Right cardiac atrium (tissue), 5 donors: ENCODE measurements around the gene HOXB8. TPM values are rescaled to one million over a fixed set of nuclear protein-coding genes. Genes with fewer than 3 reads are reported as not detected.

Experiments used
- ATAC-seq, 2 donors: fragments of 200-7000 bp; cut with Tn5 transposase; one replicate each; pipeline versions ENCODE4 v1.8.0 to v1.9.1; 2020; ENCODE audit warnings: moderate library complexity in 2 of 2, mild to moderate bottlenecking in 1 of 2
- DNase-seq, 3 donors: peaks; one replicate each; pipeline ENCODE4 v3.0.0-alpha.2; 2020
- H3K27ac ChIP-seq: one replicate; pipeline ENCODE4 v1.5.1; 2013; ENCODE audit warnings: mild to moderate bottlenecking, low read length, control low read depth, moderate library complexity
- H3K27me3 ChIP-seq: one replicate; pipeline ENCODE4 v1.6.1; 2013; ENCODE audit not compliant: control insufficient read depth, insufficient read depth
- H3K4me1 ChIP-seq: one replicate; pipeline ENCODE4 v1.6.1; 2013; ENCODE audit warnings: low read length; ENCODE audit not compliant: control insufficient read depth, insufficient read depth
- H3K4me3 ChIP-seq: one replicate; pipeline ENCODE4 v1.5.1; 2013; ENCODE audit warnings: low read length, control low read depth
- H3K9me3 ChIP-seq: one replicate; pipeline ENCODE4 v1.6.1; 2013; ENCODE audit warnings: low read length; ENCODE audit not compliant: control insufficient read depth
- WGBS: extraction: QIAGEN DNeasy Blood & Tissue Kit; methylation state at CpG from one replicate; pipeline ENCODE4 v1.1.7; 2013; 5-methylcytosine and 5-hydroxymethylcytosine counted together
- intact Hi-C, 4 donors: fragments of 100-400 bp; cut with DNase I; formaldehyde crosslinking; loops; one replicate each; pipeline versions ENCODE4 v1.11.0 to v1.14.0; 2022 to 2023
- long read RNA-seq, 4 donors: library from polyadenylated mRNA; unstranded; transcript quantifications; one replicate each; pipeline ENCODE4 v2.0.0, GENCODE V29; 2020 to 2021
- polyA plus RNA-seq: library from polyadenylated mRNA; stranded (reverse); fragments of 200-250 nt; gene quantifications from one replicate; pipeline ENCODE4 v1.2.3, GENCODE V29; 2013
- total RNA-seq, 4 donors: library from RNA; stranded (reverse); fragmentation: NEBNext Ultra II Directional; extraction: Animal tissue kit (Norgen Biotek cat#: 25700); gene quantifications; one replicate each; pipeline ENCODE4 v1.2.1, GENCODE V29; 2021
- donor health status: healthy with polysubstance abuse.
- donor health status: DM: no; HTN: yes; CAD: no.
- donor health status: DM: no; HTN: no; CAD: no.
- donor health status: DM: no; HTN: yes; CAD: no; lungs with severe emphysema.
- donor health status: DM: yes; HTN: yes; CAD: no.

The HOXB8 gene
- total RNA-seq: not detected
- polyA plus RNA-seq: not detected
- long read RNA-seq, donor 1: 0 reads
- long read RNA-seq, donor 2: 0 reads
- long read RNA-seq, donor 3: 0 reads
- long read RNA-seq, donor 4: 0 reads

- WGBS: 10% methylated on average over 41 of the region's 41 CpGs
- Histone ChIP-seq H3K27ac (no peak within 1 kb of the TSS), H3K4me1 (no peaks in the 10 kb centered on the region), H3K4me3 (no peak within 1 kb of the TSS), H3K27me3 (no peaks in the 10 kb centered on the region), H3K9me3 (no peaks in the 10 kb centered on the region)
- ATAC-seq (no peak), DNase-seq (no peak)
- intact Hi-C loops: loop anchor here in 3 of 4 donors (5.0 to 10.0 kb wide), 3 partner anchors 278 to 591 kb away; no protein-coding TSS in a partner anchor
These were observed at the start of gene HOXB8 for GRCh38 chr17:48615047-48615962. Gene HOXB8, minus strand, starts transcription at chr17:48615292. Its CDS starts 588 bp downstream, at chr17:48614704.

- peaks cover 4% of the 10 kb centered on the region for H3K27me3 ChIP-seq
- intact Hi-C loops: no loop called here
- H3K27ac ChIP-seq: no peak overlapping the region
- H3K9me3 ChIP-seq: no peaks in the 10 kb centered on the region
- DNase-seq: no peak
- no peaks in the 10 kb centered on the region for H3K4me1 ChIP-seq
- WGBS: 72% methylated on average over 8 of the region's 8 CpGs
- no peak for ATAC-seq
- H3K4me3 ChIP-seq: no peak overlapping the region
These were observed 48.2 kb upstream of the HOXB8 start for GRCh38 chr17:48663134-48663924.

GRCh38 chr17:48655913-48656312 lies 40.8 kb upstream of the HOXB8 start:
- intact Hi-C loops: no loop called here
- H3K4me1 ChIP-seq: no peaks in the 10 kb centered on the region
- H3K27ac ChIP-seq: no peak overlapping the region
- no peaks in the 10 kb centered on the region for H3K9me3 ChIP-seq
- DNase-seq: no peak
- no peak for ATAC-seq
- no peaks in the 10 kb centered on the region for H3K27me3 ChIP-seq
- no peak overlapping the region for H3K4me3 ChIP-seq

GRCh38 chr17:48649741-48650140 lies 34.6 kb upstream of the HOXB8 start:
- intact Hi-C loops: no loop called here
- H3K27me3 ChIP-seq: no peaks in the 10 kb centered on the region
- WGBS: 77% methylated on average over 1 of the region's 1 CpG

GRCh38 chr17:48647963-48648245 lies 32.8 kb upstream of the HOXB8 start:
- no peak for DNase-seq
- Histone ChIP-seq H3K4me3 (no peak overlapping the region), H3K9me3 (no peaks in the 10 kb centered on the region), H3K4me1 (no peaks in the 10 kb centered on the region), H3K27ac (no peak overlapping the region), H3K27me3 (no peaks in the 10 kb centered on the region)
- intact Hi-C loops: no loop called here
- no peak for ATAC-seq
- 72% methylated on average over 1 of the region's 1 CpG for WGBS

More at GRCh38 chr17:48649741-48650140, 34.6 kb upstream of the HOXB8 start:
- ATAC-seq (no peak), DNase-seq (no peak)
- Histone ChIP-seq H3K27ac (no peak overlapping the region), H3K4me1 (no peaks in the 10 kb centered on the region), H3K4me3 (no peak overlapping the region), H3K9me3 (no peaks in the 10 kb centered on the region)

- intact Hi-C loops: no loop called here
- Histone ChIP-seq H3K4me1 (no peaks in the 10 kb centered on the region), H3K4me3 (peak overlapping the region; percentile 11), H3K27me3 (no peaks in the 10 kb centered on the region), H3K27ac (no peak overlapping the region), H3K9me3 (no peaks in the 10 kb centered on the region)
- 1% methylated on average over 30 of the region's 30 CpGs for WGBS
- DNase-seq (no peak), ATAC-seq (no peak)
These were observed 32.2 kb upstream of the HOXB8 start for GRCh38 chr17:48647103-48647962.

- Histone ChIP-seq H3K27ac (no peak overlapping the region), H3K4me3 (no peak overlapping the region), H3K4me1 (no peaks in the 10 kb centered on the region), H3K27me3 (no peaks in the 10 kb centered on the region), H3K9me3 (no peaks in the 10 kb centered on the region)
- intact Hi-C loops: no loop called here
- no peak for DNase-seq
- 2% methylated on average over 80 of the region's 80 CpGs for WGBS
- ATAC-seq: peak in 1 of 2 donors; percentile 16
These were observed 31.4 kb upstream of the HOXB8 start for GRCh38 chr17:48646183-48647102.

GRCh38 chr17:48645639-48646182 lies 30.6 kb upstream of the HOXB8 start:
- DNase-seq (no peak), ATAC-seq (no peak)
- Histone ChIP-seq H3K27ac (no peak overlapping the region), H3K27me3 (no peaks in the 10 kb centered on the region), H3K4me1 (no peaks in the 10 kb centered on the region), H3K4me3 (no peak overlapping the region), H3K9me3 (no peaks in the 10 kb centered on the region)
- WGBS: 18% methylated on average over 14 of the region's 14 CpGs
- intact Hi-C loops: no loop called here

- H3K4me1 ChIP-seq: no peaks in the 10 kb centered on the region
- no peak overlapping the region for H3K4me3 ChIP-seq
- WGBS: 27% methylated on average over 6 of the region's 6 CpGs
- no peak overlapping the region for H3K27ac ChIP-seq
- no peaks in the 10 kb centered on the region for H3K27me3 ChIP-seq
- no peak for DNase-seq
- no peak for ATAC-seq
- intact Hi-C loops: no loop called here
- H3K9me3 ChIP-seq: no peaks in the 10 kb centered on the region
These were observed 29.9 kb upstream of the HOXB8 start for GRCh38 chr17:48644910-48645557.
